Measurements from ENCODE around the gene TRAPPC1.

DNA sequence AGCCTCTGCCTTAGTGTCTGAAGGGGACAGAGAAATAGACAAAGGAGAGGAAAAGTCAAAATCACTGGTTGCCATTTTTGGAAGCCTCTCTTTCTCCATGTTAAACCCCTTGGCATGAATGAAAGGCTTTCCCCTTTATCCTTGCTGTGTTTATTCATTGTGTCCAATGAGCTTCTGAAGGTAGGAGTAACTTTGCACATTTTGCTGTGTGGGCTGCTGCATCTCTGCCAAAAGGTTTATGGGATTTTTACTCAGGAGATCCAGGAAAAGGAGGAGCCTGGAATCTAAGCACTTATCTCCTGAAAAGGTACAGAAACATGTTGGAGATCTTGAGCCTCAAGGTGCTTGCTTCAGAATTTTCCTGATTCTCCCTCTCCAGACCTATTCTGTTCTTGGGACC lies 4.1 kb upstream of the TRAPPC1 start:
- TF ChIP-seq, protein P1, sequence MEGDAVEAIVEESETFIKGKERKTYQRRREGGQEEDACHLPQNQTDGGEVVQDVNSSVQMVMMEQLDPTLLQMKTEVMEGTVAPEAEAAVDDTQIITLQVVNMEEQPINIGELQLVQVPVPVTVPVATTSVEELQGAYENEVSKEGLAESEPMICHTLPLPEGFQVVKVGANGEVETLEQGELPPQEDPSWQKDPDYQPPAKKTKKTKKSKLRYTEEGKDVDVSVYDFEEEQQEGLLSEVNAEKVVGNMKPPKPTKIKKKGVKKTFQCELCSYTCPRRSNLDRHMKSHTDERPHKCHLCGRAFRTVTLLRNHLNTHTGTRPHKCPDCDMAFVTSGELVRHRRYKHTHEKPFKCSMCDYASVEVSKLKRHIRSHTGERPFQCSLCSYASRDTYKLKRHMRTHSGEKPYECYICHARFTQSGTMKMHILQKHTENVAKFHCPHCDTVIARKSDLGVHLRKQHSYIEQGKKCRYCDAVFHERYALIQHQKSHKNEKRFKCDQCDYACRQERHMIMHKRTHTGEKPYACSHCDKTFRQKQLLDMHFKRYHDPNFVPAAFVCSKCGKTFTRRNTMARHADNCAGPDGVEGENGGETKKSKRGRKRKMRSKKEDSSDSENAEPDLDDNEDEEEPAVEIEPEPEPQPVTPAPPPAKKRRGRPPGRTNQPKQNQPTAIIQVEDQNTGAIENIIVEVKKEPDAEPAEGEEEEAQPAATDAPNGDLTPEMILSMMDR (IDR thresholded peaks at IDR 0.05 in 2 of 3, conservative IDR thresholded peaks at IDR 0.05 in 1 of 3; ENCODE audit: control insufficient read depth in 2 of 3, extremely low read depth in 1 of 3, insufficient read depth in 1 of 3, low read depth in 3 of 3, low read length in 3 of 3) = no peak
- TF ChIP-seq PAX5 (IDR thresholded peaks at IDR 0.05; ENCODE audit: borderline replicate concordance, low read depth, low read length) (no peak), POLR2A (IDR thresholded peaks at IDR 0.05; ENCODE audit: low read depth, low read length) (no peak), BMI1 (IDR thresholded peaks at IDR 0.05; ENCODE audit: borderline replicate concordance) (no peak), STAT1 (conservative IDR thresholded peaks at IDR 0.05) (no peak), CEBPB (IDR thresholded peaks at IDR 0.05; ENCODE audit: borderline replicate concordance in 1 of 2, low read depth in 2 of 2, low read length in 2 of 2) (no peak), IKZF1 (conservative IDR thresholded peaks at IDR 0.05) (no peak), TARDBP (IDR thresholded peaks at IDR 0.05; ENCODE audit: borderline replicate concordance) (no peak), HDAC6 (IDR thresholded peaks at IDR 0.05; ENCODE audit: unreplicated experiment) (no peak)
- TF ChIP-seq, protein P2, sequence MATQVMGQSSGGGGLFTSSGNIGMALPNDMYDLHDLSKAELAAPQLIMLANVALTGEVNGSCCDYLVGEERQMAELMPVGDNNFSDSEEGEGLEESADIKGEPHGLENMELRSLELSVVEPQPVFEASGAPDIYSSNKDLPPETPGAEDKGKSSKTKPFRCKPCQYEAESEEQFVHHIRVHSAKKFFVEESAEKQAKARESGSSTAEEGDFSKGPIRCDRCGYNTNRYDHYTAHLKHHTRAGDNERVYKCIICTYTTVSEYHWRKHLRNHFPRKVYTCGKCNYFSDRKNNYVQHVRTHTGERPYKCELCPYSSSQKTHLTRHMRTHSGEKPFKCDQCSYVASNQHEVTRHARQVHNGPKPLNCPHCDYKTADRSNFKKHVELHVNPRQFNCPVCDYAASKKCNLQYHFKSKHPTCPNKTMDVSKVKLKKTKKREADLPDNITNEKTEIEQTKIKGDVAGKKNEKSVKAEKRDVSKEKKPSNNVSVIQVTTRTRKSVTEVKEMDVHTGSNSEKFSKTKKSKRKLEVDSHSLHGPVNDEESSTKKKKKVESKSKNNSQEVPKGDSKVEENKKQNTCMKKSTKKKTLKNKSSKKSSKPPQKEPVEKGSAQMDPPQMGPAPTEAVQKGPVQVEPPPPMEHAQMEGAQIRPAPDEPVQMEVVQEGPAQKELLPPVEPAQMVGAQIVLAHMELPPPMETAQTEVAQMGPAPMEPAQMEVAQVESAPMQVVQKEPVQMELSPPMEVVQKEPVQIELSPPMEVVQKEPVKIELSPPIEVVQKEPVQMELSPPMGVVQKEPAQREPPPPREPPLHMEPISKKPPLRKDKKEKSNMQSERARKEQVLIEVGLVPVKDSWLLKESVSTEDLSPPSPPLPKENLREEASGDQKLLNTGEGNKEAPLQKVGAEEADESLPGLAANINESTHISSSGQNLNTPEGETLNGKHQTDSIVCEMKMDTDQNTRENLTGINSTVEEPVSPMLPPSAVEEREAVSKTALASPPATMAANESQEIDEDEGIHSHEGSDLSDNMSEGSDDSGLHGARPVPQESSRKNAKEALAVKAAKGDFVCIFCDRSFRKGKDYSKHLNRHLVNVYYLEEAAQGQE (IDR thresholded peaks at IDR 0.05; ENCODE audit: low read depth, low read length) = no peak
- TF ChIP-seq, protein P3, sequence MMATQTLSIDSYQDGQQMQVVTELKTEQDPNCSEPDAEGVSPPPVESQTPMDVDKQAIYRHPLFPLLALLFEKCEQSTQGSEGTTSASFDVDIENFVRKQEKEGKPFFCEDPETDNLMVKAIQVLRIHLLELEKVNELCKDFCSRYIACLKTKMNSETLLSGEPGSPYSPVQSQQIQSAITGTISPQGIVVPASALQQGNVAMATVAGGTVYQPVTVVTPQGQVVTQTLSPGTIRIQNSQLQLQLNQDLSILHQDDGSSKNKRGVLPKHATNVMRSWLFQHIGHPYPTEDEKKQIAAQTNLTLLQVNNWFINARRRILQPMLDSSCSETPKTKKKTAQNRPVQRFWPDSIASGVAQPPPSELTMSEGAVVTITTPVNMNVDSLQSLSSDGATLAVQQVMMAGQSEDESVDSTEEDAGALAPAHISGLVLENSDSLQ (IDR thresholded peaks at IDR 0.05) = no peak

Data from GM12878 (cell line).